Pancreas (tissue), 10 donors: Measurements from ENCODE around the gene PHLPP2. TPM values are rescaled to one million over a fixed set of nuclear protein-coding genes. Genes with fewer than 3 reads are reported as not detected.

Experiments
- ATAC-seq, 4 donors: fragments of 200-7000 bp; cut with Tn5 transposase; one replicate each; pipeline versions ENCODE4 v1.8.0 to v1.9.1; 2020; ENCODE audit warnings: mild to moderate bottlenecking in 4 of 4, moderate library complexity in 4 of 4
- DNase-seq, 6 donors: peaks; one replicate each; pipeline ENCODE4 v3.0.0-alpha.2; 2020
- FAIRE-seq: peaks from 2 replicates; lab custom pipeline; 2012; peaks lifted over from hg19 to GRCh38; lab: Jason Lieb, UNC
- H3K27ac ChIP-seq, 4 donors: fragments of 200-600 bp; sonication (generic); 1 replicate in 3 of 4; 2 replicates in 1 of 4; pipeline versions ENCODE4 v1.5.0 to v1.8.0; 2020
- H3K27me3 ChIP-seq, 4 donors: fragments of 200-600 bp; one replicate each; pipeline ENCODE4 v1.8.0; 2021
- H3K36me3 ChIP-seq, 3 donors: fragments of 200-600 bp; sonication (generic) in 1 of 3; one replicate each; pipeline versions ENCODE4 v1.5.0 to v1.8.0; 2020 to 2021
- H3K4me1 ChIP-seq, 3 donors: fragments of 200-600 bp; one replicate each; pipeline ENCODE4 v1.8.0; 2021
- H3K4me3 ChIP-seq, 4 donors: fragments of 200-600 bp; sonication (generic) in 2 of 4; one replicate each; pipeline versions ENCODE4 v1.5.0 to v1.8.0; 2020 to 2021
- H3K9me3 ChIP-seq, 4 donors: fragments of 200-600 bp; one replicate each; pipeline ENCODE4 v1.8.0; 2021
- WGBS, 2 donors: extraction: QIAGEN DNeasy Blood & Tissue Kit; methylation state at CpG; one replicate each; pipeline ENCODE4 v1.1.7; 2013; 5-methylcytosine and 5-hydroxymethylcytosine counted together
- intact Hi-C, 3 donors: fragments of 100-400 bp; cut with DNase I; formaldehyde crosslinking; loops; one replicate each; pipeline versions ENCODE4 v1.11.1 to v1.14.2; 2022
- polyA plus RNA-seq, 2 donors: library from polyadenylated mRNA; stranded (reverse); fragments of 200-250 nt; gene quantifications; one replicate each; pipeline ENCODE4 v1.2.3, GENCODE V29; 2013
- total RNA-seq, 6 donors: library from RNA; stranded (reverse); fragmentation: NEBNext Ultra II Directional in 4 of 6; extraction: Animal tissue kit (Norgen Biotek cat#: 25700) in 4 of 6; gene quantifications; one replicate each; pipeline versions ENCODE4 v1.2.1 to v1.2.4, GENCODE V29; 2021 to 2023
- TF ChIP-seq, protein P1 (sequence below), 4 donors: fragments of 200-600 bp; sonication (generic) in 3 of 4; IDR thresholded peaks; one replicate each; pipeline versions ENCODE4 v1.5.0 to v1.8.0; 2021; ENCODE audit warnings: antibody characterized with exemption in 4 of 4
- donor health status: healthy with polysubstance abuse.
- donor health status: DM: no; HTN: no; CAD: no; lungs with moderate emphysema.
- donor health status: DM: no; HTN: no; CAD: no.
- donor health status: control.
- donor health status: control.
- donor health status: Bipolar disorder and iron deficiency.
- donor health status: DM: yes; HTN: yes; CAD: no.
- donor health status: DM: no; HTN: no; CAD: no.
- donor health status: DM: no; HTN: no; CAD: no.
- donor health status: DM: yes; HTN: yes; CAD: no.

Gene PHLPP2
- total and polyA plus RNA-seq, 8 donors: 1.3 to 4.6 (median 2.8) TPM

DNA sequence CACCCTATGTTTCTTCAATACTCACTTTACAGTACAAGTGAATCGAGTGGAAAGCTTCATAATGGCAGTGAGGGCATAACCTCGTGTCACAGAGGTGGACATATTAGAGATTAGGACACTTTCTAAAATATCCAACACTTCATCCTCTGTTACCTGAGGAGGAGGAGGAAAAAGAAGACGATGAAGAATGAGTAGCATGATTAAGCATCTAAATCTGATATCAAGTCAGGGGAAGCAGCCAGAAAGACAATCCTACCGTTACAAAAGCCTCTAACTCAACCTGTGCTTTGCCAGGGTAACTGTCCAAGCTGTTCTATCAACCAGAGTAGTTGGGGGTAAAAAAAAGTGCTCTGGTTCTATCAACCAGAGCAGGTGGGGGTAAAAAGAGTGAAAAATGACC, 23.7 kb upstream of the PHLPP2 start:
- intact Hi-C loops: no loop called here
- H3K4me3 ChIP-seq: no peak overlapping the region
- FAIRE-seq: no peak
- DNase-seq: no peak
- H3K27ac ChIP-seq: no peak overlapping the region
- H3K9me3 ChIP-seq: no peaks in the 10 kb centered on the region
- 70 to 72% methylated on average over 4 of the region's 4 CpGs for WGBS, 2 donors
- H3K4me1 ChIP-seq: no peaks in the 10 kb centered on the region
- no peak for ATAC-seq
- TF ChIP-seq, protein P1, sequence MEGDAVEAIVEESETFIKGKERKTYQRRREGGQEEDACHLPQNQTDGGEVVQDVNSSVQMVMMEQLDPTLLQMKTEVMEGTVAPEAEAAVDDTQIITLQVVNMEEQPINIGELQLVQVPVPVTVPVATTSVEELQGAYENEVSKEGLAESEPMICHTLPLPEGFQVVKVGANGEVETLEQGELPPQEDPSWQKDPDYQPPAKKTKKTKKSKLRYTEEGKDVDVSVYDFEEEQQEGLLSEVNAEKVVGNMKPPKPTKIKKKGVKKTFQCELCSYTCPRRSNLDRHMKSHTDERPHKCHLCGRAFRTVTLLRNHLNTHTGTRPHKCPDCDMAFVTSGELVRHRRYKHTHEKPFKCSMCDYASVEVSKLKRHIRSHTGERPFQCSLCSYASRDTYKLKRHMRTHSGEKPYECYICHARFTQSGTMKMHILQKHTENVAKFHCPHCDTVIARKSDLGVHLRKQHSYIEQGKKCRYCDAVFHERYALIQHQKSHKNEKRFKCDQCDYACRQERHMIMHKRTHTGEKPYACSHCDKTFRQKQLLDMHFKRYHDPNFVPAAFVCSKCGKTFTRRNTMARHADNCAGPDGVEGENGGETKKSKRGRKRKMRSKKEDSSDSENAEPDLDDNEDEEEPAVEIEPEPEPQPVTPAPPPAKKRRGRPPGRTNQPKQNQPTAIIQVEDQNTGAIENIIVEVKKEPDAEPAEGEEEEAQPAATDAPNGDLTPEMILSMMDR (IDR thresholded peaks at IDR 0.05): no peak
- H3K36me3 ChIP-seq: peaks cover 6 to 59% (median 16%) of the 10 kb centered on the region in 3 donors
- no peaks in the 10 kb centered on the region for H3K27me3 ChIP-seq

DNA sequence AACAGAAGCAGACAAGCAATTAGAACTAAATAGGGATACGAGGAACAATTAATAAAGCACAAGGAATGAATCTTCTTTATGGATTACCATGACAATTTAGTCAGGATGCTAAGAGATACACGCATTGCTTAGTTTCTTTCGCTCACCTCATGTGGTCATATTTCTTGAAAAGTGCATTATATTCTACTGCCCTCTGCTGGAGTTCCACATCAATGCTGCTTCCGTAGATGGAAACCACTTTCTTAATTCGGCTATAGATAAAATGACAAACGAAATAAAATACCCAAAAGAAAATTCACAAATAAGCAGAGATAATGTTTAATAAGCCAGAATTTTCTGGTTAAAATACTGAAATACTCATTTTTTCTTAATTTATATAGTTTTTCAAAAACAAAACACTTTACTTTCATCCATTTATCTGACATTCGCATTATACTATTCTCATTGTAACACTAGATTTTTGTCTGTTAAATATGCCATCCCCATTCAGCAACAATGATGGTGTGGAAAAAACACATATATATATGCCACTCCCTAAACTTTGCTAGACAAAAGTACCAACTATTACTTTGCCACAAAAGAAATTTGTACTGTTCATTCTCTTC, 22.0 kb upstream of the PHLPP2 start:
- DNase-seq: no peak
- intact Hi-C loops: no loop called here
- Histone ChIP-seq H3K27me3 (no peaks in the 10 kb centered on the region), H3K4me1 (no peaks in the 10 kb centered on the region), H3K27ac (no peak overlapping the region), H3K9me3 (no peaks in the 10 kb centered on the region), H3K36me3 (peaks cover 6 to 59% (median 16%) of the 10 kb centered on the region in 3 donors), H3K4me3 (no peak overlapping the region)
- 39 to 46% methylated on average over 7 of the region's 7 CpGs for WGBS, 2 donors
- peak; percentile 38 to 80 (median 74) for ATAC-seq
- FAIRE-seq: peak; percentile 90
- TF ChIP-seq, protein P1 (IDR thresholded peaks at IDR 0.05): peak; percentile 31 to 54 (median 44)

DNA sequence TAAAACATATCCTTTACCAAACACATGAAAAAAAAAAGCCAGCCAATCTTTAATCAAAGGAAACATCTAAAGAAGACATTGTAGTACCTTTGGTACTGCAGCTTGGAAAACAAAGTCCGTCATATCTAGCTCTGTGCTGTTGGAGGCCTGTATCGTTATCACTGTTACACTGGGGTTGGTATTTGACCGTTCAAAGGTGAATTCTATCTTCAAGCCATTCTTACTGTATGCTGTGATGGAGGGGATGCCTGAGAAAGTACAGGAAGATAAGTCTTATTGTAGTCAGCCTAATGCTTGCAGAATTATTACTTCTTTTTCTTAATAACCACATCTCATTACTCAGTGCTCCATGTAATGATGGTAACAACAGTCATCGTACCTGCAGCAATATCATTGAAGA, 14.4 kb upstream of the PHLPP2 start:
- DNase-seq (no peak), ATAC-seq (no peak), FAIRE-seq (no peak)
- H3K27ac ChIP-seq: no peak overlapping the region
- H3K9me3 ChIP-seq: no peaks in the 10 kb centered on the region
- no peaks in the 10 kb centered on the region for H3K4me1 ChIP-seq
- 69 to 81% methylated on average over 4 of the region's 4 CpGs for WGBS, 2 donors
- H3K27me3 ChIP-seq: no peaks in the 10 kb centered on the region
- TF ChIP-seq, protein P1 (IDR thresholded peaks at IDR 0.05): no peak
- peaks cover 0 to 36% (median 12%) of the 10 kb centered on the region in 3 donors for H3K36me3 ChIP-seq
- H3K4me3 ChIP-seq: no peak overlapping the region
- intact Hi-C loops: no loop called here

DNA sequence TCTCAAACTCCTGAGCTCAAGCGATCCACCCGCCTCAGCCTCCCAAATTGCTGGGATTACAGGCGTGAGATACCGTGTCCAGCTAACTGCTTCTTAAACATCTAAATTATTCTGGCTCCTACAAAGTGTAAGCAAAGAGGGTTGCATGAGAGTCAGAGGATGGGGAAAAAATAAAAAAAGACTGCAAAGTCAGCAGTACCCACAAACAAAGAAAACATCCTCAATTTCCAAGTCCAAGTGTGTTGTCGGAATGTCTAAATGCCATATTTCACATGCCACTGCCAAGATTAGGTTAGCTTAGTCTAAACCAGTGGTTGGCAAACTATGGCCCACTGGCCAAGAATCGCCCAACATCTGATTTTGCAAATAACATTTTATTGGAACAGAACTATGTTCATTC, 13.0 kb upstream of the PHLPP2 start:
- WGBS, 2 donors: 91 to 96% methylated on average over 6 of the region's 6 CpGs
- DNase-seq (no peak), FAIRE-seq (no peak), ATAC-seq (no peak)
- H3K36me3 ChIP-seq: peaks cover 0 to 50% (median 13%) of the 10 kb centered on the region in 3 donors
- no peak overlapping the region for H3K27ac ChIP-seq
- no peaks in the 10 kb centered on the region for H3K9me3 ChIP-seq
- no peak overlapping the region for H3K4me3 ChIP-seq
- no peaks in the 10 kb centered on the region for H3K4me1 ChIP-seq
- intact Hi-C loops: no loop called here
- no peaks in the 10 kb centered on the region for H3K27me3 ChIP-seq
- TF ChIP-seq, protein P1 (IDR thresholded peaks at IDR 0.05): no peak

- H3K36me3 ChIP-seq: peaks cover 0 to 52% (median 20%) of the 10 kb centered on the region in 3 donors
- 70% methylated on average over 5 of the region's 5 CpGs for WGBS, 2 donors
- H3K9me3 ChIP-seq: no peaks in the 10 kb centered on the region
- H3K4me1 ChIP-seq: no peaks in the 10 kb centered on the region
- H3K27me3 ChIP-seq: no peaks in the 10 kb centered on the region
- no peak overlapping the region for H3K4me3 ChIP-seq
- DNase-seq: no peak
- no peak for ATAC-seq
- FAIRE-seq: no peak
- TF ChIP-seq, protein P1 (IDR thresholded peaks at IDR 0.05): no peak
- intact Hi-C loops: no loop called here
- no peak overlapping the region for H3K27ac ChIP-seq
These were observed 10.0 kb upstream of the PHLPP2 start for GRCh38 chr16:71734511-71734910.
